HEK293T (cell line): ENCODE data around the gene ALOX12B.

Source experiments
- FOXA1 ChIP-seq: fragments of 450-650 bp; IDR thresholded peaks from 2 replicates; pipeline ENCODE4 v1.6.1; 2016; ENCODE audit warnings: mild to moderate bottlenecking
- LEF1 ChIP-seq: fragments of 450-650 bp; IDR thresholded peaks from 2 replicates; pipeline ENCODE4 v1.6.1; 2017; ENCODE audit warnings: mild to moderate bottlenecking, borderline replicate concordance
- SUZ12 ChIP-seq: fragments of 450-650 bp; IDR thresholded peaks from 2 replicates; pipeline ENCODE4 v1.6.1; 2016; ENCODE audit warnings: mild to moderate bottlenecking

DNA sequence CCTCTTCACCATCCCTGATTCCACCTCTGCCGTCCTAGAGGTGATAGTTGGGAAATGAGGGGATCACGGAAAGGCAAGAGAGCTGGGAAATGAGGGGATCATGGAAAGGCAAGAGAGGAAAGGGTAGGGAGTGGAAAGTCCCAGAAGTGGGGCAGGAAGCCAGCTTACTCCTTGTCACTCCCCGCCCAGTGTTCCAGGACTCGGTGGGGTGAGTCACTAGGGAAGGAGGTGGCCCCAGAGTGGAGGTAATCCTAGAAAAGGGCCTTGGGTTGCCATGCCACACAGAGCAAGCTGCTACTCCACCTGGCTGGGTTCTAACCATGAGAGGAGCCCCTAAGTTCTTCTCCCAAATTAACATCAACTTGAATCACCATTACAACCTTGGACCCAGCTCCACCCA is 16.0 kb upstream of the ALOX12B start:
- TF ChIP-seq FOXA1 (no peak), LEF1 (no peak), SUZ12 (no peak)
